Dermis blood vessel endothelial cell (primary cell): ENCODE data around the gene HMGB2. TPM values are rescaled to one million over a fixed set of nuclear protein-coding genes. Genes with fewer than 3 reads are reported as not detected.

Source experiments
- DNase-seq: peaks from one replicate; pipeline ENCODE4 v3.0.0; 2010
- total RNA-seq: library from RNA; depleted of rRNA; stranded (reverse); fragments of >200 nt; gene quantifications from 2 replicates; pipeline ENCODE4 v1.2.3, GENCODE V29; 2014

The HMGB2 gene
- total RNA-seq, result 90.9 and 215 TPM in 2 replicates

DNA sequence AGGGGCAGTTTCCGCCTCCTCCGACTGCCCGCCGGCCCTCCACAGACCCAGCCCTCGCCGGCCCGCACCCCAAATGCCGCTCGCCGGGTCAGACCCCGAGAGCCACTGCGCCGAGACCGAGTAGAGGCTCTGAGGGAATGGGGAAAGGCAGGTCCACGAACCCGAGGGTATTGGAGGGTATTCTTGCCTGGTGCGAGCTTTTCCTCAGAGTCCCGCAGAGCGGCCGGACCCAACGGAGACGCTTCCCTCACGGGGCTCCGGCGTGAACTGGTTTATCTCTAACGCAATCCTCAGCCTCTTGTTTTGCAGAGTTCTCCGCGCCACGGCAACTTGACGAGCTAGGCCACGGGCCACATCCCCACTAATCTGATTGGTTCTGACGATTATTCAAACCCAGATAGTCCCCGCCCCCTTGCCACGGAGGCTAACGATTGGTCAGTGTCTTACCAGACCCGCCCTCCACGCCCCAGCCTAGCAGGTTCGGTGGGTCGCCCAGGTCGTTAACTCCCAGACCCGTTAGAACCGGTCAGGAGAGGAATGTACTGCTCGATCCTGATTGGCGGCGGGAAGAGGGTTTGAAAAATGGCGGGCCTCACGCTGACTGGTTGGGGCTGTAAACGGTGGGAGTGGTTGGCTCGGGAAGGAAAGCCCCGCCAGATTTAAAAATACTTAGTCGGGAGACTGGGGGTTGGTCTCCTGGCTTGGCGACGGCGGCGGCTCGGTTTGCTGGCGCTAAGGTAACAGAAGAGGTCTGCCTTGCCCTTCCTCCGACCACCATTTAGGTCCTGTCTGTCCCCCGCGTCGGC lies at the start of gene HMGB2:
TSS of gene HMGB2 (minus strand) at position 274 of the 806 bp plus-strand sequence. CDS start 709 bp downstream, outside the sequence.
- DNase-seq, result peak; percentile 100

DNA sequence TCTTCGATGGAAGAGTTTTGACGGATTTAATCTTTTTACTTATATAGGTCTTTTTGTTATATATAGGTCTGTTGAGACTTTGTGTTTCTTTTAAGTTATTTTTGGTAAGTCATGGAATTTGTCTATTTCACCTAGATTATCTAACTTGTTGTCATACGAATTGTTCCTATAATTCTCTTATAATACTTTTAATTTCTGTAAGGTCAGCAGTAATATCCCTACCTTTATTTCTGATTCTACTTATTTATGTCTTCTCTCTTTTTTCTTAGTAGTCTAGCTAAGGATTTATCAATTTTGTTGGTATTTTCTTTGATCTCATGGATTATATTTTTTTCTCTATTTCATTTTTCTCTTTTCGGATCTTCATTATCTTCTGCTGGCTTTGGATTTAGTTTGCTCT lies 48.2 kb upstream of the HMGB2 start:
- no peak for DNase-seq

DNA sequence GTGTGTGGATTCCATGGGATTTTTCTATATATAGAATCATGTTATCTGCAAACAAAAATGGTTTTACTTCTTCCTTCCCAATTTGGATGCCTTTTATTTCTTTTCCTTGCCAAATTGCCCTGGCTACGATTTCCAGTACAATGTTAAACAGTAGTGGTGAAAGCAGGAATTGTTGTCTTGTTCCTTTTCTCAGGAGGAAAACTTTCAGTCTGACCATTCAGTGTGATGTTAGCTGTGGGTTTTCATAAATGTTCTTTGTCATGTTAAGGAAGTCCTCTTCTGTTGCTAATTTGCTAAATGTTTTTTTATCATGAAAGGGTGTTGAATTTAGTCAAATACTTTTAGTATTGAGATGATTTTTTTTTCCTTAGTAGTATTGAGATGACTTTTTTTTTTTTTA lies 47.5 kb upstream of the HMGB2 start:
- DNase-seq, result peak; percentile 6

DNA sequence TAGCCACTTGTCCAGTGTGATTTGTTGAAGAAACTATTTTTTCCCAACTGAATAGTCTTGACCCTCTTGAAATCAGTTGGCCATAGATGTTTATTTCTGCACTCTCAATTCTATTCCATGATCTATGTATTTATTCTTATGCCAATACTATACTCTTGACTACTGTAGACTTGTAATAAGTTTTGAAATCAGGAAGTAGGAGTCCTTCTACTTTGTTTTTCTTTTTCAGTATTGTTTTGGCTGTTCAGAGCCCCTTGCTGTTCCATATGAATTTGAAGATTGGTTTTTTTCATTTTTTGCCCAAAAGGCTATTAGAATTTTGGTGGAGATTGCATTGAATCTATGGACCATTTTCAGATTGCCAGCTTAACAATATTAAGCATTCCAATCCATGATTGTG lies 46.8 kb upstream of the HMGB2 start:
- no peak for DNase-seq

DNA sequence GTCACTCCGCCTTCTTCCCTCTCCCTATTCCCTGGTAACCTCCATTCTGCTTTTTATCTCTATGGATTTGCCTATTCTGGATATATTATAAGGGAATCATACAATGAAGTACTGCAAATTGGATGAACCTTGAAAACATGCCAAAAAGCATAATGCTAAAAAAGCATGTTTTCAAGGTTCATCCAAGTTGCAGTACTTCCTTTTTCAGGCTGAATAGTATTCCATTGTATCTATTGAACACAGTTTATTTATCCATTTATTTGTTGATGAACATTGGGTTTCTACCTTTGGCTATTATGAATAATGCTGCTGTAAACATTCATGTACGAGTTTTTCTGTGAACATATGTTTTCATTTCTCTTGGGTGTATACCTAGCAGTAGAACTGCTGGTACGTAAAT lies 45.8 kb upstream of the HMGB2 start:
- no peak for DNase-seq

DNA sequence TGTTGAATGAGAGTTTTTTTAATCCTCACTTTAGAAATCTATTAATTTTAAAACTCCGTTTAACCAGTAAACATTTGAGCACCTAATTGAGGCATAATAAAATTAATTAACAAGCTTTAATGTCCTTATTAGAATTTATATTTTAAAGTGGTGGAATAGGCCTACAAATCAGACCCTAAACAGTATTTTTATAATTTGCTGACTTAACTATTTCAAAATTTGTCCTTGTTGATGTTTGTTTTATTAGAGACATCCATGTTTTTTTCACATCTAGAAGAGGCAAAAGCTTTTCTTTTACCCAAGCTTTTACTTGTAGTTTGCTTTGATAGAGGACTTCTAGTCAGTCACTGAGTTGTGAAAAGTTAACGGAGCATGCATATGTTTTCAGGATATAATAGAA lies 40.4 kb upstream of the HMGB2 start:
- DNase-seq, result no peak

DNA sequence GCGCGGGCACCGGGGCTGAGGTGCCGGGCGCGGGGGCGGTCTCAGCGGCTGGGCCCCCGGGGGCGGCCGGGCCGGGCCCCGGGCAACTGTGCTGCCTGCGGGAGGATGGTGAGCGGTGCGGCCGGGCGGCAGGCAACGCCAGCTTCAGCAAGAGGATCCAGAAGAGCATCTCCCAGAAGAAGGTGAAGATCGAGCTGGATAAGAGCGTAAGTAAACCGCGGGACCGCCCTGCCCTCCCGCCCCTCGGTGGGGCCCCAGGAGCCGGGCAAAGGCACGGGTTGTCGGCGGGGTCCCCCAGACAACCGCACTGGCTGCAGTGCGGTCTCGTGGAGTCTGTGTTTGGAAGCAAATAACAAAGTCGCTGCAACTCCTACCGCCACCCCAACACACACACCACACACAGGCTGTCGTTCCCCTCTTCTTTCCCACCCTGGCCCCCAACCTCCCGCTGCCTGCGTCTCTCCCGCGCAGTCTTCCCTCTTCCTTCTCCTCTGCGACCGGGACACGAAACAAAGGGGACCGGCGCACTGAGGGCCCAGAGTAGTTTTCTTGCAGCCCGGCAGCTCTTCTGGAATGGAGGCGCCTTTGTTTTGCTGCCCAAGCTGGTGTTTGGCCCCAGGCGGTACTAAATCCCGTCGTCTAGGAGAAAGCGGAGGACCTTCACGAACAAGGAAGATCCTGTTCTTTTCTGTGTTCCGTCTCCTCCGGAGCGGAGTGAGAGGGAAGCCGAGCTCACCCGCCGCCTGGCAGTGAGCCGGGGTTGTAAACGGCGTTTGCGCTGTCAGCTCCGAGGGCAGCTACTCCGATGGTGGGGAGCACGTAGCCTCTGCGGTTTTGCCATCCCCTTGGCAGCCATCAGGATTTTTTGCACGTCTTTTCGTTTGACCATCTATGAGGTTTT lies 37.4 kb upstream of the HMGB2 start:
- DNase-seq, result peak; percentile 80

DNA sequence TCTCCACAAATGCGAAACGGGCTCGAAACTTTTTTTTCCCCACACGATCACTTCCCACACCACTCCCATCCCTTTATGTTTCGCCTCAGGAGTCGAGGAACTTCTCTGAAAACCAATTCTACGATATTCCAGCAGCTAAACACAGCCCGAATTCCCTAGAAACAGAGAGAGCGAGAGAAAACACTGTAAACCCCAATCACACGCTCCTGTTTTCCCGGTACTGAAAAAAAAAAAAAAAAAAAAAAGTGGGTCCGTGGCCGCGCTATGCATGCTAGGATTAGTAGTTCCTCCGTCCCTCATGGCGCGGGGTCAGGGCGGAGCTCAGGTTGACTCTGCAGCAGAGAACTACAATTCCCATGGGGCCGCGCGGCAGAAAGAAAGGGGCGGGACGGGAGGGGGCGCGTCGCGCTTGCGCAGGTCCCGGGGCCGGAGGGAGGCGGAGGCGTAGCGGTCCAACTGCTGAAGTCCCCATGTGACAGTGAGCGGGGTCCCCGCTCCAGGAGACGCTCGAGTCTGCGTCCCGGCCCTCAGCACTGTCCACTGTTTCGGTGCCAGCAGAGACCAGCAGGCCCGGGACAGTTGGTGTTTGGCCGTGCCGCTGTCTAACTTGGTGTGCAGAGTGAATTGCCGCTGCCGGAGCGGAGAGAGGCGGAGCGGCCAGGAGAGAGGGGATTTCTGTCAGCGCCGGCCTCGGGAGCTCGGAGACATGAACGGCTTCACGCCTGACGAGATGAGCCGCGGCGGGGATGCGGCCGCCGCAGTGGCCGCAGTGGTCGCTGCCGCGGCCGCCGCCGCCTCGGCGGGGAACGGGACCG lies 36.5 kb upstream of the HMGB2 start, which contains the start of gene SAP30:
TSS of gene SAP30 (plus strand) at position 478 of the 815 bp plus-strand sequence. CDS start at position 707, 229 bp downstream.
- peak; percentile 99 for DNase-seq

DNA sequence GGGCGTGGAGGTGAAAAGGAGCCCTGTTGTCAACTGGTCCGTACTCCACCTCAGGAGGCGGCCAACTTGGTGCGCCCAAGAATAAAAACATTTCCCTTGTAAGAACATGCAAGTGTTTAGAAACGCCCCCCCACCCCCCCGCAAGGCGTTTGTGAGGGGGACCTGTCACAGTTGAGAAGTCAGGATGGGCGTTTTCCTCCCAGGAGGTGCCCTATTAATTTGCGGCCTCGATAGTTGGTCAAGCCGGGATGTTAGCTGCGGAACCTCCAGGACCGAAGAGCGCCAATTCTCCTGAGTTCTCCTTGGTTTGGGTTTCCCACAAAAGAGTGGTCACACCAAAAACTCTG lies 35.9 kb upstream of the HMGB2 start:
- no peak for DNase-seq

DNA sequence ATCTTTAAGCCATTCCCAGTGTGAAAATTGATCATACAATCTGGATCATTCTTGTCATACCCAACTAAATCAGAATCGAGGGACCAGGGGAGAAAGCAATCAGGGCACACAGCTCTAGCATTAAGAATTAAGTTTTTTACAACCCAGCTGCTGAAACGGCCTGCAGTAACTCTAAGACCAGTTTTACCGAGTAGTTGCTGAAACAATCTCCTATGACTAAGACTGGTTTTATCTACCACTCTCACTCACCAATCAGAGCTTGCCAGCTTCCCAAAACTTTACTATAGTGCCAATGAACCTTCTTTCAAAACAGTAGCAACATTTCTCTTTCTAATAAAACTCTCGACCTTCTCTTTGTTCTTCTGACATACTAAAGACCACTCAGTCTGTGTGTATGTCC lies 33.8 kb upstream of the HMGB2 start:
- DNase-seq, result peak; percentile 17

DNA sequence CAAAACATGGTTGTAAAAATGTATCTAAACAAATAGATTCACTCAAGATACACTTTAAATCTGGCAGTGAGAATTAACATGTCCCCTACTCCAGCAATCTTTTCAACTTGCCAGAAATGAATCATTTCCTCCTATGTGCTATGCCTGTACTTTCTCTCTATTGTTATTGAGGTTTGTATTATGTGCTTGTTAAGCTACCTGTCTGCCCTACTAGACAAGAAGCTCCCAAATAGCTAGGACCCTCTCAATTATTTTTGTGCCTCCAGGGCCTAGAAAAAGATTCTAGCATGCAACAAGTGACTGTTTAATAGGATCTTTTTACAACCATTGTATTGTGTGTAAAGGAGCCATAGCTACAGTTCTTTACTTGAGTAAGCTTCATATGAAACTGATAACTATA lies 33.1 kb upstream of the HMGB2 start:
- peak; percentile 61 for DNase-seq

DNA sequence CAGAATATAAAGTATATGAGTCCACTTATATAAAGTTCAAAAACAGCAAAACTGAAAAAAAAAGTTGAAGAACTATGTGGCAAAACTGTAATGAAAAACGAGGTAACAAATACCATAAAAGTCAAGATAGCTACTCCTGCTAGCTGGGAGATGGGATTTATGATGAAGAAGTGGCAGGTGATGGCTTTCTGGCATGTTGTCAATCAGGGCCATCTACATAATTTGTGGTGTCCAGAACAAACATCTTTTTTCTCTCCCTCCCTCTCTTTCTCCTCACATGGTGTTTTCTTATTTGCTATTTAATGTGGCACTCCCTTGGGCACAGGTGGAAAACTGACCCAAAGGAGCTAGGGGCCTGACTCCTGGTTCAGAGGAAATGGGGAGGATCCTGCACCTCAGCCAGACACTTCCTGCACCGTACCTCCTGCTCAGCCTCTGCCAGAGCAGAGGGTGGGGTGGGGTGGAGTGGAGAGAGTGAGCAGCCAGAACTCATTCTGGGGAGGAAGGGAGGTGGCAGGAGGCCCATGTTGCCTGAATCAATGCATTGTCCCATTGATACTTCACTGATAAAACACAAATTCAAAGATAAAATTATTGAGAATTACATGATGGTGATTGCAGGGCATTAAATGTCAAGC lies 31.3 kb upstream of the HMGB2 start:
- no peak for DNase-seq

DNA sequence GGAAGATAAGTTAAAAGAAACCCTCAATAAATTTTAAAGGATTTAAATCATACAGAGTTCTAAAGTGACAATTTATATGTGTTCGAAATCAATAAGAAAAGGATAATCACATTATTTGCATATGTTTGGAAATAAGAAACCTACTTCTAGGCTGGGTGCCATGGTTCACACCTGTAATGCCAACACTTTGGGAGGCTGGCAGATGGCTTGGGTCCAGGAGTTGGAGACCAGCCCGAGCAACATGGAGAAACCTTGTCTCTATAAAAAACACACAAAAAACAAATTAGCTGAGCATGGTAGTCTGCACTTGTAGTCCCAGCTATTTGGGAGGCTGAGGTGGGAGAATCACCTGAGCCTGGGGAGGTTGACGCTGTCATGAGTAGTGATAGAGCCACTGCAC lies 28.5 kb upstream of the HMGB2 start:
- DNase-seq, result no peak

DNA sequence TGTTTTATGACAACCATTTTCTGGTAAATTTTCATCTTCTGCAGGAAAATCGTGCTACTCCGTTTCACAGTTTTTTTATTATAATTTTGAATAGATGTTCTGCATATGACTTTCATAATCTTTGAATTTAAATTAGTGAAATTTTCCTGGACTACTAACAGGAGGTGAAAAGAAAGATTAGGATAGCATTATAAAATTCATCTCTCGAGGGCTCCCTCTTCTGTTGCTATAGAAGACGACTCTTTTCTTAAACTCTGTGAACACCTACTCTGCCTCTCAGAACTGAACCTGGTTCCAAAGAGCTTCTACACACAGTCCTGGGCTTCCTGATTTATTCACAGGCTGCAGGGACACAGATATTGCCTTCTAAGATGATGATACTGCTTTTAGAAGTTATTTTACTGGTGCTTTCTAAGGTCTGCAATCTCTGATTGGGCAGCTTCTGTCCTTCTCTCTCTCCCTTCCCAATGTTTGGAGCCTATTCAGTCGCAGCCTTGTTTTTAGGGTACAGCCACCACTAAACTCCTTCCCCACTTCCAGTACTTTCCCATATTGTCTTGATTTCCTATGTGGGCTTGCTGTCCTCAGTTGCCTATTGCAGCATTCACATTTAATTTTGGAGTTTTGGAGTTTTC lies 26.5 kb upstream of the HMGB2 start:
- DNase-seq, result peak; percentile 34

DNA sequence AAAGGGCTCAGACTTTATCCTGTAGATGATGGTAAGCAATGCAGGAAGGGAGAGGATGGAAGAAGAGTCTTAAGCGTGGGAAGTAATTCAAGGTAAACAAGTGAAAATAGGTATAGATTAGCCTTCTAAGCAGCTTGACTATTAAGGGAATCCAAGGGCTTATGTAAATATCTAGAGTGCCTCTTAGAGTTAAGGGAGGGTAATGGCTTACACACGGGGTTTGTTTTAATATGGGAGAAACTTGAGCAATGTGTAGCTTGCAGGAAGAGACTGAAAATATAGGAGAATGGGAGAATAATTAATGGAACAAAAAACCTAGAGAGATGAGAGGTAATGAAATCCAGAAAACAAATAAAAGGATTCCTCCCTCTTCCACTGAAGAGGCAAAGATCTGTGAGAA lies 23.8 kb upstream of the HMGB2 start:
- DNase-seq, result no peak

DNA sequence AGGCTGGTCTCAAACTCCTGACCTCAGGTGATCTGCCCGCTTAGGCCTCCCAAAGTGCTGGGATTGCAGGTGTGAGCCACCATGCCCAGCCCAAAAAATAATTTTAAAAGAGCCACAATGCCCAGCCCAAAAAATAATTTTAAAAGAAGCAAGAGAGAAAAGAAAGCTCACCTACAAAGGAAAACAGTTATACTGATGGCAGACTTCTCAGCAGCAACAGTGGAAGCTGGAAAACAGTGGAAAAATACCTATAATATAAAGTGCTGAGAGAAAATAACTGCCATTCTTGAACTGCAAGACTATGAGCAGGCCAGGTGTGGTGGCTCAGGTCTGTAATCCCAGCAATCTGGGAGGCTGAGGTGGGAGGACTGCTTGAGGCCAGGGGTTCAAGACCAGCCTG lies 13.3 kb upstream of the HMGB2 start:
- no peak for DNase-seq

DNA sequence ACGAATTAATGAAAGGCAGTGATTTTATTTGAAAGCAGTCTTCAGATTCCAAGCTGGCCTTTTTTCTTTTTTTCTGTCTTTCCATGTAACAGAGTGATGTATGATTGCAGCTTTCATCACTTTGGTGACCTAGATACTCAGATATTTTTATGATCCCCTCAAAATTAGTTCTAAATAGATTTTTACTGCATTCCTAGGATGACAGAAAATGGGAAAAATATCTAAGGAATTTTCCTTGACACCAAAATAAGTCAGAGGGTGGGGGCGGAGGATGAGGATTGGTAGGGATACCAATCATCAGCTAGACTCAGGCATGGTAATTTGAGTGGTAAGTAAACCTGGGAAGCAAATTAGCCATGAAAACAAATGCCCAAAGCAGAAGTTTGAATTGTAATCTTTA lies 11.9 kb upstream of the HMGB2 start:
- DNase-seq, result no peak

DNA sequence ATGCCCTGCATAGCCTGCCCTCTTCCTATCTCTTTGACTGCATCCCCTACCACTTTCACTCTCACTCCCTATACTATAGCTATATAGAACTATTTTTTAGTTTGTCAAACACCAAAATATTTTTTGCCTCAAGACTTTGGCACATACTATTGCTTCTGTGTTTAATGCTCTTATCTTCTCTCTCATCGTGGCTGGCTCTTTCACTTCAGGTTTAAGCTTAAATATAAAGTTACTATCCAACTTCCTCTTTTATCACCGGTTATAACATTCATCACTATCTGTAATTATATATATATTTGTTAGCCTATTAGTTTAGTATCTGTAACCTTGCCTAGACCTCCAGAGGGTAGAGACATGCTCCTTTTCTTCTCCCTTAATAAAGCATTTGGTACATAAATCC lies 11.5 kb upstream of the HMGB2 start:
- DNase-seq, result no peak

DNA sequence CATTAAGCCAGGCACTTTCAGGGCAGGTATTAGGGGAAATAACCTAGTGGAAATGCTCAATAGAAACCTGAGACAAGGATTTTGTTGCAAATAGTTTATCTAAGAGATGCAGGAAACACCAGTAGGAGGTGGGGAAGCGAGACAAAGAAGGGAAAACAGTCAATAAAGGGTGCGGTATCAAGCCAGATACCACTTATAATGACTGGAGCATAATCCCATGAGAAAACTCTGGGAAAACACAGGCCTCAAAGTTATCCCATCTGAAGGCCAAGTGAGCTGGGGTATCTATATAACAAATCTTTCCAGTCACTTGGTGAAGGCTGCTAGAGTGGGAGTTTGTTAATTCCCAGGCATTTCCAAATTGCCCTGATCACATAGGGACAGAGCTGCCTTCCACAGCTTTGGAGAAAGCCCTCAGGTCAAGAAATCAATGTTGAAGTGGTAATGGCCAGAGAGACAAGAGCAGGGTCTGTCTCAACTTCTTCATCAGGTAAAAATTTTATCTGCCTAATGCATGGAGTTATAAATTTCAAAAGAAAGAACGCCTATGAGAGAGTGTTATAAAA lies 9.8 kb upstream of the HMGB2 start:
- peak; percentile 43 for DNase-seq

DNA sequence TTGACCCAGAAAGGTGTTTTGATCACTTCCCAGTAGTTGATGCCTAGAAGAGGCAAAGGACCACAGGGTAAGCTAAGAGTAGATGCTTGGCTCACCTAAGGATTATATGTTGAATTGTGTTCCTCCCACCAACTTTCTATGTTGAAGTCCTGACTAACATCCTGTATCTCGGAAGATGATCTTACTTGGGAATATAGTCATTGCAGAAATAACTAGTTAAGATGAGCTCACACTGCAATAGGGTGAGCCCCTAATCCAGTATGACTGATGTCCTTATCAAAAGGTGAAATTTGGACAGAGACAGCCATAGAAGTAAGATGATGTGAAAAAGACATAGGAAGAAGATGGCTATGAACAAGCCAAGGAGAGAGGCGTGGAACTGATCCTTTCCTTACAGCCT lies 3.3 kb upstream of the HMGB2 start:
- no peak for DNase-seq
